ENCODE results near the gene SH3RF2.
"Not testable (repeated sequence)": the region's sequence is repeated elsewhere in the genome, so short reads cannot be mapped to it uniquely, and the experiment has no call there.

SH3RF2 gene

GRCh38 chr5:145978708-145979107, 42.3 kb downstream of the SH3RF2 start:
- H3K4me3 ChIP-seq (ENCODE audit: low read depth, low read length): no peak overlapping the region

GRCh38 chr5:145979270-145980223, 43.2 kb downstream of the SH3RF2 start:
- H3K4me3 ChIP-seq (ENCODE audit: low read depth, low read length): no peak overlapping the region

- no peak overlapping the region for H3K4me3 ChIP-seq (ENCODE audit: low read depth, low read length)
These were observed 43.9 kb downstream of the SH3RF2 start for GRCh38 chr5:145980259-145980658.

GRCh38 chr5:145980718-145981117, 44.3 kb downstream of the SH3RF2 start:
- H3K4me3 ChIP-seq (ENCODE audit: low read depth, low read length): no peak overlapping the region

GRCh38 chr5:145981589-145982571, 45.5 kb downstream of the SH3RF2 start:
- H3K4me3 ChIP-seq (ENCODE audit: low read depth, low read length): no peak overlapping the region

GRCh38 chr5:145982572-145983318, 46.4 kb downstream of the SH3RF2 start:
- H3K4me3 ChIP-seq (ENCODE audit: low read depth, low read length): no peak overlapping the region

GRCh38 chr5:145983446-145983845, 47.1 kb downstream of the SH3RF2 start:
- no peak overlapping the region for H3K4me3 ChIP-seq (ENCODE audit: low read depth, low read length)

- no peak overlapping the region for H3K4me3 ChIP-seq (ENCODE audit: low read depth, low read length)
These were observed 47.7 kb downstream of the SH3RF2 start for GRCh38 chr5:145984072-145984471.

- no peak overlapping the region for H3K4me3 ChIP-seq (ENCODE audit: low read depth, low read length)
These were observed 51.5 kb downstream of the SH3RF2 start for GRCh38 chr5:145987856-145988255.

GRCh38 chr5:145988993-145989392, 52.6 kb downstream of the SH3RF2 start:
- H3K4me3 ChIP-seq (ENCODE audit: low read depth, low read length): no peak overlapping the region

GRCh38 chr5:145989428-145989827, 53.0 kb downstream of the SH3RF2 start:
- H3K4me3 ChIP-seq (ENCODE audit: low read depth, low read length): no peak overlapping the region

- no peak overlapping the region for H3K4me3 ChIP-seq (ENCODE audit: low read depth, low read length)
These were observed 53.8 kb downstream of the SH3RF2 start for GRCh38 chr5:145990170-145990569.

GRCh38 chr5:145991044-145991575, 54.7 kb downstream of the SH3RF2 start:
- no peak overlapping the region for H3K4me3 ChIP-seq (ENCODE audit: low read depth, low read length)

GRCh38 chr5:145993538-145993937, 57.2 kb downstream of the SH3RF2 start:
- H3K4me3 ChIP-seq (ENCODE audit: low read depth, low read length): not testable (repeated sequence)

- H3K4me3 ChIP-seq (ENCODE audit: low read depth, low read length): no peak overlapping the region
These were observed 59.8 kb downstream of the SH3RF2 start for GRCh38 chr5:145996135-145996534.

GRCh38 chr5:145999208-145999607, 62.8 kb downstream of the SH3RF2 start:
- no peak overlapping the region for H3K4me3 ChIP-seq (ENCODE audit: low read depth, low read length)

GRCh38 chr5:146000072-146000471, 63.7 kb downstream of the SH3RF2 start:
- no peak overlapping the region for H3K4me3 ChIP-seq (ENCODE audit: low read depth, low read length)

GRCh38 chr5:146001544-146002190, 65.3 kb downstream of the SH3RF2 start:
- no peak overlapping the region for H3K4me3 ChIP-seq (ENCODE audit: low read depth, low read length)

GRCh38 chr5:146002491-146002890, 66.1 kb downstream of the SH3RF2 start:
- no peak overlapping the region for H3K4me3 ChIP-seq (ENCODE audit: low read depth, low read length)

- no peak overlapping the region for H3K4me3 ChIP-seq (ENCODE audit: low read depth, low read length)
These were observed 67.5 kb downstream of the SH3RF2 start for GRCh38 chr5:146003852-146004251.

All from iPS-11a (cell line).